T-helper 1 cell (primary cell): ENCODE data around the gene RNU11.
"Not testable (repeated sequence)": the region's sequence is repeated elsewhere in the genome, so short reads cannot be mapped to it uniquely, and the experiment has no call there.

ENCODE experiments used
- DNase-seq, 5 donors: peaks; one replicate each; pipeline ENCODE4 v3.0.0-alpha.2; 2012 to 2020
- total RNA-seq, 4 donors: gene quantifications; one replicate each; lab custom pipeline; 2026; lab: John Stamatoyannopoulos, UW

RNU11 gene
- total RNA-seq, result 0.12 to 1.1 (median 0.36) reads per million in 4 donors

DNA sequence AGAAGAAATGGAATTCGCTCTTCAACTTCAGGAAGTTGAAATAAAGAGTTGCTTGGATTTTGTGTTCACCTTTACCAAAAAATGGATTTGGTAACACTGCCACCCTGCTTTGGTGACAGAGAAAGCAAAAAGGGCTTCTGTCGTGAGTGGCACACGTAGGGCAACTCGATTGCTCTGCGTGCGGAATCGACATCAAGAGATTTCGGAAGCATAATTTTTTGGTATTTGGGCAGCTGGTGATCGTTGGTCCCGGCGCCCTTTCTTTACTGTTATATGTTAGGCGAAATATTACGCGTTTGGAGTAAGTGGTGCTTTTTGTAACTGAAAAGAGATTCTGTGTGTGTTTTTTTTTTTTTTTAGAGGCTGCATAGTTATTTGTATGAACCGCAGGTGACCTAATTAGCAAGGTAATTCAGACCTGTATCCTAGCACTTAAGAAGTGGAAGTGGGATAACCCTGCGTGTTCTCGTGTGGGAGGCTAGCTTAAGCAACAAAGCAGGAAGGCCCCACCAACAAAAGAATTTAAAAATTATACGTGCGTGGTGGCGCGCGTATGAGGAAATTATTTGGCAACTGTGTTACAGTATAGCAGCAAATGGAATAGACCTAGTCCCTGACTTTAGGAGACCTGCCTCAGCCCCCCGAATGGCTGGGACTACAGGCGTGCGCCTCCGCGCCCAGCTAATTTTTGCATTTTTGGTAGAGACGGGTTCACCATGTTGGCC lies at the start of gene RNU11:
Gene RNU11 (plus strand): TSS at position 127 of the 725 bp plus-strand sequence.
- DNase-seq, result peak; percentile 67 to 97 (median 82)

DNA sequence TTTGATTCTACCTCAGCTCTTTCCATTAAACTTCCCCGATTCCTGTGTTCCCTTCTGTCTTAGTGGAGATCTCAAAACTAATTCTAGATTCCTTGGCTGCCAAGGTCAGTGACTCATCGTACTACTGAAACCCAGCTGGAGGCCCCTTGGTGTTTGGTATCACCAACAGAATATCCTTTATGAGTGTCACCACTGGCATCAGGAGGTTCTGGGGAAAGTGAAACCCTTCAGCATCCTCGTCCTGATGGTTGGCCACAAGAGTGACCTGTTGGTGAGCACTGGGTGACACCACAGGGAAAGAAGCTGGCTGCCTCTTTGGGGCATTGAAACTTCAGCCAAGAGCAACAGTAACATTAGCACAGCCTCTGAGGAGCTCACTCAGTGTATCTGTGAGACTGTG lies 46.7 kb upstream of the RNU11 start:
- DNase-seq, result peak in 1 of 5 donors; percentile 54

DNA sequence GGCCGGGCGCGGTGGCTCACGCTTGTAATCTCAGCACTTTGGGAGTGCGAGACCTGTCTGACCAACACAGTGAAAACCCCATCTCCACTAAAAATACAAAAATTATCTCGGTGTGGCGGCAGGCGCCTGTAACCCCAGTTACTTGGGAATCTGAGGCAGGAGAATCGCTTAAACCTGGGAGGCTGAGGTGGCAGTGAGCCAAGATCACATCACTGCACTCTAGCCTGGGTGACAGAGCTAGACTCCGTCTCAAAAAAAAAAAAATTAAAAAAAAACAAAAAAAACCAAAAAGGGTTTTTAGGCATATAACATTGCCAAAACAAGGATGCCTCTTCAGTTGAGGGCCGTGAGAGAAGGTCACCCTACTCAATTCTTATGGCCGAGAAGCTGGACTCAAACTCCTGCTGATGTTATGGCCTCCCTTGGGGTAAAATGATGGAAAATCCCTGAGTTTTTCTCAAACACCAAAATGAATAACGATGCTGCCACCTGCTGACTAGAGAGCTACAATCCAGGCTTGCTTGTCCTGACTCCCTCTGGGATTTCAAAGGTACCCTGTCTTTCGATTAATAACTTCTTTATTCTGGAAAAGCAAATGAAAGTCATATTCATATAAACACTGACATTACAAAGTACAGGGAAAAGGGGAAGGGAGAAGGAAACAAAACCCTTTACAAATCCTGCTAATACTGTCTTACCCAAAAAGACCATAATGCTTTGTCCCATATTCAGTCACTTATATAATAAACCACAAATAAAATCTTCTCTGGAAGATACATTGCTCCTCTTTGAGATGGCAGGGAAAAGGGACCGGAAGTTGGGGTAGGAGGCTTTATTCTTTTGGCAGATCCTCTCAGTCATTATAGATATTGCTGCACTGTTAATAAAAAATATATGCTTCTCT lies 45.6 kb upstream of the RNU11 start:
- DNase-seq, result peak in 1 of 5 donors; percentile 22

GRCh38 chr1:28604411-28604810 lies 44.0 kb upstream of the RNU11 start:
- DNase-seq, result no peak

- no peak for DNase-seq
Measured at GRCh38 chr1:28604962-28605361, 43.4 kb upstream of the RNU11 start.

GRCh38 chr1:28606771-28607170 lies 41.6 kb upstream of the RNU11 start:
- DNase-seq, result no peak

DNA sequence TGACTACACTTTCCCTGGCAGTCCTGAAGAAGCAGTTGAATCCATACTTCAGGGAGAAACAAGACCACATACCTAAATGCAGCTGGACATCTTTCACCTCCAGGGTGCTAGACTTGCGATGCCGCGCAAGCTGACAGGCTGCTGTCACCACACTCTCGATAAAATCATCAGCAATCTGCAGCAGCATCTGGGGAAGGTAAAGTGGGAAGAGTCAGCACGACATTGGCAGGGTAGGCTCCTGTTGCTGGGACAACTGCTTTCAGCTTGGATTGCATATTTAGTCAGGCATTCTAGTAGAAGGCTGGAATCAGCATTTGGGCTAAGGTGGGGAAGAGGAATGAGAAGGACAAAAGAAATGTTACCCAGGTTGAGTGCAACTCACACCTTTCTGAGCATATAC lies 35.2 kb upstream of the RNU11 start:
- no peak for DNase-seq

DNA sequence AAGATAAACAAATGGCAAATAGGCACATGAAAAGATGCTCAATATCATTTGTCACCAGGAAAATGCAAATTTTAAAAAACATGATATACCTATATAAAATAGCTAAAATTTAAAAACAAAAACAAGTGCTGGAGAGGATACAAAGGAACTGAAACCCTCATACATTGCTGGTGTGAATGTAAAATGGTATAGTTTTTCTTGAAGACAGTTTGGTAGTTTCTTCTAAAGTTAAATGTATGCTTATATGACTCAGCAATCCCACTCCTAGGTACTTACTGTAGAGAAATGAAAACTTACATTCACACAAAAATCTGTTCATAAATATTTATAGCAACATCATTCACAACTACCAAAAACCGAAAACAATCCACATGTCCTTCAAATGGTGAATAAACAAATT lies 16.7 kb upstream of the RNU11 start:
- DNase-seq, result no peak

GRCh38 chr1:28632560-28632959 lies 15.8 kb upstream of the RNU11 start:
- DNase-seq, result no peak

DNA sequence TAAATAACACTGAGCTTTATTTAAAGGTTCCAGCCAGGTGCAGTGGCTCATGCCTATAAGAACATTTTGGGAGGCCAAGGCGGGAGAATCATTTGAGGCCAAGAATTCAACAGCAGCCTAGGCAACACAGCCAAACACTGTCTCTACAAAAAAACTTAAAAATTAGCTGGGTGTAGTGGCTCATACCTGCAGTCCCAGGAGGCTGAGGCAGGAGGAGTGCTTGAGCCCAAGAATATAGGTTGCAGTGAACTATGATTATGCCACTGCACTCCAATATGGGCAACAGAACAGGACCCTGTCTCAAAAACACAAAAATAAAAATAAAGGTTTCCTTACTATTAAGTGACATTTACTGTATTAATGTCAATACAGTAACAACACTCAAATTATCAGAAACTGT lies 7.6 kb upstream of the RNU11 start:
- peak; percentile 10 to 48 (median 14) for DNase-seq

DNA sequence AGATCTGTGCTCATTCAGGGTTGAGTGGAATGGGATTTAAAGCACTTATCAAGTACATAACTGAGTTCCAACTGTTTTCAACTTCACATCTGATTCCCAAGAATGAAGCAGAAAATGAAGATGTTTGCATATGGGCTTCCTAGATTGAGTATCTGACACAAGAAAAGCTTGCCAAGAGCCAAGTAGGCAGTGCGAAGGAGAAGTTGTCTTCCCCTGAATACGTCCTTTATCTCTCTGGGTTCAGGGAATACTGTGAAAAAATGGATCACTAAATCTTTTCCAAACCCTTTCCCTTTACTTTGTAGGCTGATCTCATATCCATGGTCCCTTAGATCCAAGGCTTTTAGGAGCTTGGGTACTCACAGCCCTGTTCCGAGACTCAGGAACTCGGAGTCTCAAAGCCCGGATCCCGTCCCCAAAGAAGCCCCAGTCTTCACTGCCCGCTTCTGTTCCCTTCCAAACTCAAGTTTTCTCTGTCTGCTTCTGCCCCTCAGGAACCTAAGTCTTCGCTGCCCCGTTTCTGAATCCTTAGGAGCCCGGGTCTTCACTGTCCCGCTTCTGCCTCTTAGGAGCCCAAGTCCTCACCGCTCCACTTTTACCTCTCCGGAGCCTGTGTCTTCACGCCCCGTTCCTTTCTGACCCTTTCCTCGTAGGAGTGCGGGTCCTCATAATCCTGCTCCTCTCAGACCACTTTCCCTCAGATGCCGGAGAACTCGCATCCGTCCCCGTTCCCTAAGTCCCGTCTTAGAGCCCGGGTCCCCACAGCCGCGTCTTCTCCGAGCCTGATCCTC lies 6.1 kb upstream of the RNU11 start:
- peak in 2 of 5 donors; percentile 6 to 12 for DNase-seq

DNA sequence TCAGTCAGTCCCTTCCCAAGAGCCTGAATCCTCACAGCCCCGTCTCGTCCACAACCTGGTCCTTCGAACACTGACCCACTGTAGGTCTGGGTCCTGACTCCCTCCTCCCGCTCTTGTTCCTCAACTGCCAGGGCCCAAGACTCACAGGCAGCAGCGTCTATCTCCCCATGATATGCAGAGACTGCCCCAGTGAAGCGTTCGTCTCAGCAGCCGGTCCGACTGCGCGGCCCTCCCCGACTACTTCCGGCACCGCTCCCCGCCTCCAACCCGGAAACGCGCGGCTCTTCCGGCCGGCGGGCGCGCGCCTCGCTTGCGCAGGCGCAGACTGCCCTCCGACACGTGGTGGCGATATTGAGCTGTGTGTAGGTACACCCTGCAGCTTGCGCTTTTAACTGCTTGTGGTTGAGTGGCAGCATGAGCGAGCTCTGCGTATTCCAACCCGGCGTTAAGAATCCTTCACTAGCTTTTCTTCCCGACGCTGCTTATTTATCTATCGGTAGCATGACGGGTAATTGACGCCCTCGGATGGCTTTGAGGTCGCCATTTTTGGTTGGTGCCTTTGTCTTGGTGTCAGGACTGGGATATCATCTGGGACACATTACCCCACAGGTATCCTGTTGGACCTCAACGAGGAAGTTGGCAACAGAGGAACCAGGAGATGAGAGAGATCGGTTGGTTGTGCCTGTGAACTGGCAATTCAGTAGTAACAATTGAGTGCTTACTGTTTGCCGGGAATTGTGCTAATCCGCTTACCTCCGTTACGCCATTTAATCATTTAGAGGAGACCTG lies 5.4 kb upstream of the RNU11 start, which contains the start of gene TAF12:
Gene TAF12 (minus strand): TSS at position 221 of the 789 bp plus-strand sequence. CDS start 20,986 bp downstream, outside the sequence.
- peak; percentile 82 to 98 (median 88) for DNase-seq

GRCh38 chr1:28644494-28644893 lies 3.9 kb upstream of the RNU11 start:
- no peak for DNase-seq

- not testable (repeated sequence) for DNase-seq
Measured at GRCh38 chr1:28645406-28645805, 3.0 kb upstream of the RNU11 start.

- DNase-seq, result no peak
Measured at GRCh38 chr1:28646040-28646439, 2.4 kb upstream of the RNU11 start.

DNA sequence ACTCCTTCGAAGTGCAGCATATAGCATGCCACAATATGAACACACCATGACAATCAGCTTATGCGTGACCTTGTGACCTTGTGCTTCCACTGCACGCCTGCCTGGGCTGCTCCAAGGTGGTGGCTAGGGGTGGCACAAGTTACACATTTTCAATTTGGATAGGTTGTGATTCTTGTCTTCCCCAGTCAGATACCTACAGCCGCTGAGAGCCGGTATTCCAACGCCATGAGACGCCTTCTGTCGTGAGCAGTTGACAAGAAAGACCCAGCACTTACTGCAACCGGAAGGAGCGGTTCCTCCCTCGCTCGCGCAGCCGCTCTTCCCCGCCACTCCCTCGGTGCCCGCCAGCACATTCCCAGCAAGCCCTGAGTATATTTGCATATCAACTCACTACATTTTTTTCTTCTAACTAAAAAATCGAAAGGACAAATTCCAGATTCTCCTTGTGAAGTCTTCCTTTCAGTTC lies 359 bp upstream of the RNU11 start:
- peak; percentile 82 to 97 (median 88) for DNase-seq

GRCh38 chr1:28653063-28653462 lies 4.7 kb downstream of the RNU11 start:
- DNase-seq, result not testable (repeated sequence)

DNA sequence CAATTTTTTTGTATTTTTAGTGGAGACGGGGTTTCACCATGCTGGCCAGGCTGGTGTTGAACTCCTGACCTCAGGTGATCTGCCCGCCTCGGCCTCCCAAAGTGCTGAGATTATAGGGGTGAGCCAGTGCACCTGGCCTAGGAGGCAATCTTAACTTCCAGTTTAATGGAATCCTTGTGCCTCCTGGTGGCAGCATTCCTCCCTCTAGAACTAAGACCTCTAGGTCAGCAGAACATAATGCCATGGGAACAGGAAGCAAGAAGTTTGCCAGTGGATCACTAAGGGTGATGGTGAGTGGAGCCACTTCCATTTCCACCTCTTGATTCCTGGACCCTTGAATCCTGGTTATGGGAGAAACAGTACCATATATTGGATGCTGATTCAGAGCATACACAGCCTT lies 5.5 kb downstream of the RNU11 start:
- DNase-seq, result not testable (repeated sequence)

DNA sequence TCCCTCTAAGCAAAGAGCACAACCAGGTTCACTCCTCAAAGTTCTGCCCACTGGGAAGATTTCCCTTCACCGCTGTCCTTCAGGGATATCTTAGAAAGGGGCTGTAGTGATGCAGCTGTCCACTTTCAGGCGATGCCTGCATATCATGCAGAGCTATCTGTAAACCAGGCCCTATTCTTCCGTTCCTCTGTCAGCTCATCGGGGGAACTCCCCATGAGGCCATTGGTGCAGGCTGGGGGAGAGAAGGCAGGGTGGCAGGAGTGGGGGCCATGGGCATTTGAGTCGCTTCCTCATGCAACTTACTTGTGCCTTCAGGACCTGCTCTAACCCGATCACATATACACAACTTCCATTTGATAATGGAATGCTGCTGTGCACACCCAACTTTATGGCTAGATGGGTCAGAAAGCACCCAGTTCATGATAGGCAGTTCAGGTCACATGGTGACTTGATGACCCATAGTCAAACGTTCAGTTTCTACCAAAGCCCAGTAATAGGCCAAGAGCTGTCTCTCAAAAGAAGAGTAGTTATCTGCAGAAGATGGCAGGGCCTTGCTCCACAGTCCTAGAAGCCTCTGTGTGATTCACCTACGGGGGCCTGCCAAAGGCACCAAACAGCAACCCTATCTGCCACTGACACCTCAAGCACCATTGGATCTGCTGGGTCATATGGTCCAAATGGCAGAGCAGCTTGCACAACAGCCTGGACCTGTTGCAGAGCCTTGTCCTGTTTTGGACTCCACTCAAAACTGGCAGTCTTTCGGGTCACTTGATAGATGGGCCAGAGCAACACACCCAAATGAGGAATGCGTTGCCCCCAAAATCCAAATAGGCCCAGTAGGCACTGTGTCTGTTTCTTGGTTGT lies 7.3 kb downstream of the RNU11 start:
- DNase-seq, result not testable (repeated sequence)

GRCh38 chr1:28656335-28656734 lies 7.9 kb downstream of the RNU11 start:
- DNase-seq, result no peak
